Measurements from ENCODE around the gene ZBED4. TPM values are rescaled to one million over a fixed set of nuclear protein-coding genes. Genes with fewer than 3 reads are reported as not detected.

Gene ZBED4
- total RNA-seq, 1 donor from 2014 or later: 4.1 TPM

- Histone ChIP-seq H3K27me3 (ENCODE audit: low read depth) (peaks cover 9% of the 10 kb centered on the region), H3K36me3 (peaks cover 49% of the 10 kb centered on the region), H3K4me1 (peaks cover 11% of the 10 kb centered on the region), H3K27ac (replicated peaks) (no peak overlapping the region), H3K9me3 (replicated peaks) (no peaks in the 10 kb centered on the region), H3K4me3 (no peak overlapping the region)
- TF ChIP-seq CTCF (IDR thresholded peaks at IDR 0.05; ENCODE audit: borderline replicate concordance): no peak
- intact Hi-C loops (cut with micrococcal nuclease): loop anchor here (10.0 kb wide), 2 partner anchors 71 to 111 kb away; no protein-coding TSS in a partner anchor
- DNase-seq: no peak
Measured at GRCh38 chr22:49924113-49924833, 70.6 kb downstream of the ZBED4 start.

GRCh38 chr22:49925525-49926128 is 72.0 kb downstream of the ZBED4 start:
- Histone ChIP-seq H3K4me3 (no peak overlapping the region), H3K36me3 (peaks cover 41% of the 10 kb centered on the region), H3K9me3 (replicated peaks) (no peaks in the 10 kb centered on the region), H3K27ac (replicated peaks) (no peak overlapping the region), H3K27me3 (ENCODE audit: low read depth) (peaks cover 10% of the 10 kb centered on the region), H3K4me1 (peaks cover 20% of the 10 kb centered on the region)
- DNase-seq: no peak
- intact Hi-C loops (cut with micrococcal nuclease): loop anchor here (10.0 kb wide), 2 partner anchors 69 to 109 kb away; no protein-coding TSS in a partner anchor
- TF ChIP-seq CTCF (IDR thresholded peaks at IDR 0.05; ENCODE audit: borderline replicate concordance): no peak

GRCh38 chr22:49926916-49927315 is 73.3 kb downstream of the ZBED4 start:
- Histone ChIP-seq H3K36me3 (peaks cover 28% of the 10 kb centered on the region), H3K27ac (replicated peaks) (peak overlapping the region; percentile 12), H3K4me1 (peaks cover 33% of the 10 kb centered on the region), H3K9me3 (replicated peaks) (no peaks in the 10 kb centered on the region), H3K27me3 (ENCODE audit: low read depth) (peaks cover 10% of the 10 kb centered on the region), H3K4me3 (no peak overlapping the region)
- TF ChIP-seq CTCF (IDR thresholded peaks at IDR 0.05; ENCODE audit: borderline replicate concordance): no peak
- no peak for DNase-seq
- intact Hi-C loops (cut with micrococcal nuclease): loop anchor here (10.0 kb wide), 2 partner anchors 68 to 108 kb away; no protein-coding TSS in a partner anchor

GRCh38 chr22:49927483-49928184 is 74.0 kb downstream of the ZBED4 start:
- Histone ChIP-seq H3K27me3 (ENCODE audit: low read depth) (peaks cover 10% of the 10 kb centered on the region), H3K36me3 (peaks cover 26% of the 10 kb centered on the region), H3K27ac (replicated peaks) (peak overlapping the region; percentile 12), H3K9me3 (replicated peaks) (no peaks in the 10 kb centered on the region), H3K4me3 (no peak overlapping the region), H3K4me1 (peaks cover 40% of the 10 kb centered on the region)
- intact Hi-C loops (cut with micrococcal nuclease): loop anchor here (10.0 kb wide), 2 partner anchors 67 to 107 kb away; no protein-coding TSS in a partner anchor
- no peak for TF ChIP-seq CTCF (IDR thresholded peaks at IDR 0.05; ENCODE audit: borderline replicate concordance)
- no peak for DNase-seq

- Histone ChIP-seq H3K27ac (replicated peaks) (no peak overlapping the region), H3K4me3 (no peak overlapping the region), H3K36me3 (peaks cover 23% of the 10 kb centered on the region), H3K27me3 (ENCODE audit: low read depth) (peaks cover 10% of the 10 kb centered on the region), H3K4me1 (peaks cover 45% of the 10 kb centered on the region), H3K9me3 (replicated peaks) (no peaks in the 10 kb centered on the region)
- no peak for DNase-seq
- intact Hi-C loops (cut with micrococcal nuclease): loop anchor here (10.0 kb wide), 2 partner anchors 67 to 107 kb away; no protein-coding TSS in a partner anchor
- TF ChIP-seq CTCF (IDR thresholded peaks at IDR 0.05; ENCODE audit: borderline replicate concordance): no peak
Measured at GRCh38 chr22:49928185-49928495, 74.5 kb downstream of the ZBED4 start.
